K562 (cell line): ENCODE measurements around the gene ANKS1B. TPM values are rescaled to one million over a fixed set of nuclear protein-coding genes. Genes with fewer than 3 reads are reported as not detected.
A peak's percentile ranks its signal among the peaks of the same experiment; 100 is the strongest.

Source experiments
- ATAC-seq: fragments of 200-7000 bp; cut with Tn5 transposase; 3 replicates; pipeline ENCODE4 v1.9.1; 2020; ENCODE audit warnings: moderate library complexity
- BruUV-seq: library from RNA; stranded (reverse); fragments of 400-500 nt; replicated peaks from 2 replicates; lab custom pipeline; 2021; lab: Mats Ljungman, UMichigan
- CTCF ChIA-PET: fragments of 300-600 bp; formaldehyde crosslinking; extraction: SDS; loops from one replicate; lab custom pipeline; 2021; ENCODE audit warnings: low intra/inter-chr PET ratio; lab: Yijun Ruan, JAX
- POLR2A ChIA-PET: fragments of 300-600, 350-650 bp; sonication (Branson Sonifier 250); formaldehyde crosslinking; extraction: SDS; loops from one replicate; lab custom pipeline; 2021; ENCODE audit warnings: antibody characterized with exemption, inconsistent platforms; lab: Yijun Ruan, JAX
- DNase-seq, 4 experiments: peaks; one replicate each; pipeline versions ENCODE4 v3.0.0 to v3.0.0-alpha.2; 2011 to 2018; ENCODE audit warnings: low spot score in 3 of 4, mixed read lengths in 3 of 4; ENCODE audit errors: extremely low read depth in 1 of 4
- FAIRE-seq: peaks from 2 replicates; lab custom pipeline; 2011; peaks lifted over from hg19 to GRCh38; lab: Jason Lieb, UNC
- H2AFZ ChIP-seq: 2 replicates; pipeline ENCODE4 v1.6.0; 2011; ENCODE audit warnings: low read depth, low read length, control low read depth, inconsistent platforms
- H3K27ac ChIP-seq: fragments of 200-600 bp; 3 replicates; pipeline ENCODE4 v1.8.0; 2011; ENCODE audit warnings: low read depth, mild to moderate bottlenecking, control low read depth, inconsistent platforms, low read length, moderate library complexity, mixed read lengths; ENCODE audit errors: extremely low read depth
- H3K27me3 ChIP-seq, 2 experiments: fragments of 300-600 bp in 1 of 2; 2 replicates in 1 of 2; 3 replicates in 1 of 2; pipeline versions ENCODE4 v1.6.0 to v1.8.0; 2011; ENCODE audit warnings: inconsistent platforms in 2 of 2, low read length in 2 of 2, mild to moderate bottlenecking in 1 of 2, mixed read lengths in 1 of 2, moderate library complexity in 1 of 2; ENCODE audit not compliant: control insufficient read depth in 2 of 2, insufficient read depth in 2 of 2
- H3K36me3 ChIP-seq: fragments of 300-600 bp; 3 replicates; pipeline ENCODE4 v1.8.0; 2011; ENCODE audit warnings: mild to moderate bottlenecking, low read length, inconsistent platforms; ENCODE audit not compliant: control insufficient read depth, insufficient read depth
- H3K4me1 ChIP-seq, 2 experiments: fragments of 200-600 bp in 1 of 2; replicated peaks in 1 of 2; 2 replicates in 1 of 2; 3 replicates in 1 of 2; pipeline versions ENCODE4 v1.5.1 to v1.8.0; 2011; ENCODE audit warnings: inconsistent platforms in 2 of 2, low read length in 2 of 2, mild to moderate bottlenecking in 1 of 2, mixed read lengths in 1 of 2, moderate library complexity in 1 of 2; ENCODE audit not compliant: control insufficient read depth in 2 of 2, insufficient read depth in 2 of 2
- H3K4me2 ChIP-seq: 2 replicates; pipeline ENCODE4 v1.6.1; 2011; ENCODE audit warnings: low read length, control low read depth, inconsistent platforms, mixed read lengths; ENCODE audit not compliant: insufficient read depth
- H3K4me3 ChIP-seq: fragments of 200-600 bp; sonication (generic), shearing (Covaris generic); 2 replicates; pipeline ENCODE4 v1.5.1; 2016; ENCODE audit warnings: control low read depth, inconsistent platforms
- H3K79me2 ChIP-seq: fragments of 200-600 bp; 3 replicates; pipeline ENCODE4 v1.8.0; 2011; ENCODE audit warnings: low read length, inconsistent platforms; ENCODE audit not compliant: control insufficient read depth, insufficient read depth
- H3K9ac ChIP-seq, 2 experiments: 2 replicates each; pipeline versions ENCODE4 v1.6.0 to v1.6.1; 2011; ENCODE audit warnings: low read depth in 2 of 2, low read length in 2 of 2, control low read depth in 1 of 2, inconsistent platforms in 1 of 2, mild to moderate bottlenecking in 1 of 2, mixed read lengths in 1 of 2; ENCODE audit not compliant: insufficient read depth in 1 of 2
- H3K9me1 ChIP-seq: one replicate; pipeline ENCODE4 v1.6.0; 2011; ENCODE audit warnings: inconsistent platforms, mild to moderate bottlenecking, low read length, moderate library complexity; ENCODE audit not compliant: control insufficient read depth, insufficient read depth
- H3K9me3 ChIP-seq: replicated peaks from 2 replicates; pipeline ENCODE4 v1.5.1; 2011; ENCODE audit warnings: low read depth, low read length, inconsistent platforms; ENCODE audit not compliant: control insufficient read depth, insufficient read depth
- H4K20me1 ChIP-seq: replicated peaks from 2 replicates; pipeline ENCODE4 v1.6.1; 2011; ENCODE audit warnings: low read length, inconsistent platforms, mixed read lengths; ENCODE audit not compliant: control insufficient read depth, insufficient read depth
- C11orf30 ChIP-seq: fragments of 450-650 bp; IDR thresholded peaks from 2 replicates; pipeline ENCODE4 v1.6.1; 2016; ENCODE audit warnings: low read depth, mild to moderate bottlenecking
- MAFG ChIP-seq: fragments of 450-650 bp; conservative IDR thresholded peaks from 2 replicates; pipeline ENCODE4 v1.6.1; 2016; ENCODE audit warnings: missing genetic modification characterization, missing compliant biosample characterization
- NFE2 ChIP-seq: IDR thresholded peaks from 2 replicates; pipeline ENCODE4 v1.6.1; 2014; ENCODE audit warnings: antibody characterized with exemption, low read depth
- ZNF316 ChIP-seq: fragments of 450-650 bp; IDR thresholded peaks from 2 replicates; pipeline ENCODE4 v1.6.1; 2016
- WGBS: fragments of 100-300 bp; shearing (Covaris generic); methylation state at CpG from one replicate; pipeline ENCODE4 v1.1.6; 2016; ENCODE audit warnings: low coverage, mixed read lengths; ENCODE audit not compliant: insufficient coverage; ENCODE audit errors: missing lambda C conversion rate; 5-methylcytosine and 5-hydroxymethylcytosine counted together
- in situ Hi-C: fragments of 300-500 bp; cut with MboI; formaldehyde crosslinking; loops from 4 replicates; pipeline ENCODE4 v1.15.0; 2018; ENCODE audit warnings: inconsistent platforms, mixed read lengths
- intact Hi-C: fragments of 100-400 bp; cut with micrococcal nuclease; formaldehyde crosslinking; loops from 2 replicates; pipeline ENCODE4 v1.14.2; 2022
- polyA plus RNA-seq, 8 experiments: library from polyadenylated mRNA; depleted of rRNA in 4 of 8; stranded (reverse) in 5 of 8; unstranded in 3 of 8; fragments of >200 nt; fragmentation: Nextera tagmentation in 2 of 8; fragmentation: Illumina TruSeq in 1 of 8; extraction: Ambion mirVana in 2 of 8; extraction: Trizol in 1 of 8; gene quantifications; 2 replicates each; pipeline versions ENCODE4 v1.2.1 to v1.2.3, GENCODE V29; 2011 to 2014; ENCODE audit warnings: inconsistent platforms in 1 of 8, missing spikeins in 1 of 8
- total RNA-seq, 7 experiments: library from RNA; depleted of rRNA in 6 of 7; stranded (reverse); fragments of >200 nt in 6 of 7; fragmentation: Illumina TruSeq in 2 of 7; extraction: Trizol in 2 of 7; gene quantifications; 2 replicates each; pipeline versions ENCODE4 v1.2.1 to v1.2.3, GENCODE V29; 2011 to 2021; ENCODE audit warnings: low replicate concordance in 1 of 7

ANKS1B gene
- total and polyA plus RNA-seq, 9 of the 15 experiments (the other 6 are each of a cell fraction or from before 2014, with no cell fraction given): 0.04 to 0.47 (median 0.28) TPM; not detected in 4

DNA sequence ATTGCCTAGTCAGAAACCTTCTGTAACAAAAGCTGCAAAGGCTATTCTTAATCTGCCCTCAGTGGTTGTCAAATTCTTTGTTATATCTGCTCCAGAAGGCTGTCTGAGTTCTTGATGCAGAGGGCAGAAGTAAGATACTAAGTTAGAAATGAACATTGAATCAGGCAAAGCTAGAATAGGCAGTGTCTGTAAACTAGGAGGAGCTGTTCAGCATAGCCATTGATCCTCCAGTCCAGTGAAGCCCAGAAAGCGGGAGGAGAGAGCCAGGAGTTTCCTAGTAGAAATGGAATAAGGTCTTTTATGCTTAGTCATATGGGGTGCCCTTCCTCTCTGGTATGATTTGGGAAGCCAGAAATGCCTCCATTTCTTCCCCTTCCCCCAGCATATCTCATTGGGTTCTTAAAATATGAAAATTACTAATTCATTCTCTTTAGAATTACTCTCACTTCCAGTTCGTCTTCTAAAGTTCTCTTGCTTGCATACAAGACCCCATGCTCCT lies 1263.5 kb downstream of the ANKS1B start:
- ATAC-seq: peak; percentile 46
- no peaks in the 10 kb centered on the region for H3K9me3 ChIP-seq
- H3K4me2 ChIP-seq: no peak overlapping the region
- FAIRE-seq: no peak
- intact Hi-C loops: no loop called here
- peaks cover 6% of the 10 kb centered on the region for H3K36me3 ChIP-seq
- H3K4me1 ChIP-seq: peaks cover 3 to 5% of the 10 kb centered on the region in 2 experiments; a peak in 2 of 5 replicates
- TF ChIP-seq NFE2: peak; percentile 55
- TF ChIP-seq ZNF316: peak; percentile 3; the same call in 1 of the 2 replicates
- TF ChIP-seq MAFG: peak; percentile 24; the same call in 1 of the 2 replicates
- no peak for TF ChIP-seq C11orf30
- TF ChIP-seq, all 486 proteins: peak for 3
- no peak overlapping the region for H3K27ac ChIP-seq
- H3K9me1 ChIP-seq: no peaks in the 10 kb centered on the region
- in situ Hi-C loops: no loop called here
- H2AFZ ChIP-seq: no peak overlapping the region
- ChIA-PET CTCF (no interaction called here), POLR2A (interaction anchor here (1.2 to 1.8 kb wide), 2 partner anchors 9 to 10 kb away, joined by 5 to 7 read pairs; no protein-coding TSS in a partner anchor)
- H4K20me1 ChIP-seq: no peaks in the 10 kb centered on the region
- no peaks in the 10 kb centered on the region for H3K27me3 ChIP-seq
- no peak overlapping the region for H3K4me3 ChIP-seq
- WGBS: 38% methylated on average over 2 of the region's 2 CpGs
- no peaks in the 10 kb centered on the region for H3K79me2 ChIP-seq
- BruUV-seq: no TSS peak
- no peak overlapping the region for H3K9ac ChIP-seq
- DNase-seq: no peak
